Measurements from ENCODE around the gene NTN5. TPM values are rescaled to one million over a fixed set of nuclear protein-coding genes. Genes with fewer than 3 reads are reported as not detected.
"Not testable (repeated sequence)": the region's sequence is repeated elsewhere in the genome, so short reads cannot be mapped to it uniquely, and the experiment has no call there.

Gene NTN5
- total and polyA plus RNA-seq, 3 donors from 2014 or later = 0.87 to 4.3 (median 1.6) TPM

DNA sequence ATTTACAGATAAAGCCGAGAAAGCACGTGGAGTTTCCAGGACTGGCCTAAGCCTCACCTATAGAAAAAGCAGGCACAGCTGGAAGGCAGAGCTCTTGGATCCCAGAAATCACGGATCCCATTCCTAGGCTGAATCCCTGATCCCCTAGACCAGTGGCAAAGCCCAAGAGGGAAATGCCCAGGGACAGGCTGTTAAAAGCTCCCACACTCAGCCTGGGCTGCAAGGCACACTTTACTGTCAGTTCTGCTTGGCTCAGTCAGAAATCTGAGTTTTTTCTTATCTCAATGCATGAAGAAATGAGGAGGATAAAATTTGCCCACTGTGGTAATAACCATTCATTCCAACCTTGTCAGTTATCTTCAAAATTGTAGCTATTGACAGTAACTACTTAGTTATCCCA lies 15.0 kb upstream of the NTN5 start:
- 66 to 83% methylated on average over 3 of the region's 3 CpGs for WGBS, 2 donors
- Histone ChIP-seq H3K27ac (peak overlapping the region; percentile 50 to 58), H3K36me3 (ENCODE audit: low read depth, missing control alignments) (no peaks in the 10 kb centered on the region), H3K9me3 (no peaks in the 10 kb centered on the region), H3K4me3 (no peak overlapping the region), H3K27me3 (no peaks in the 10 kb centered on the region), H3K4me1 (peaks cover 12% of the 10 kb centered on the region)
- intact Hi-C loops (cut with DNase I; ENCODE audit: low total_unique reads) = no loop called here
- TF ChIP-seq CTCF (IDR thresholded peaks at IDR 0.05) (no peak), POLR2A (IDR thresholded peaks at IDR 0.05) (no peak)
- no peak for DNase-seq

GRCh38 chr19:48686637-48687036 lies 13.8 kb upstream of the NTN5 start:
- DNase-seq = not testable (repeated sequence)
- WGBS, 2 donors = 91 to 93% methylated on average over 7 of the region's 7 CpGs

DNA sequence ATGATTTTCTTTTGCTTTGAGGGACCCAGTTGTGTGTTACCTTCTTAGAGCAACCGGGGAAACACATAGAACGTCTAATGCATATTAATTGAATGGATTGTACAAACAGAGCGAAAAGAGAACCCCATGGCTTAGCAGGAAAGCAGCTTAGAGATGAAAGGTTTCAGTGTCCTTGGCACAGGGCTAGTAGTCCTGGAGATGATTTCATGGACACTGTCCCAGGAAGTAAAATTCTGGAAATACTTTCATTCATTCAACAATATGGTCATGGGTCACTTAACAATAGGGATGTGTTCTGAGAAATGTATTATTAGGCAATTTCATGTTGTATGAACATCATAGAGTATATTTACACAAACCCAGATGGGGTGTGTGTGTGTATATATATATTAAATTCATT lies 13.3 kb upstream of the NTN5 start:
- no peak for TF ChIP-seq CTCF (IDR thresholded peaks at IDR 0.05)
- TF ChIP-seq POLR2A (IDR thresholded peaks at IDR 0.05) = no peak

More at GRCh38 chr19:48686637-48687036, 13.8 kb upstream of the NTN5 start:
- H3K4me3 ChIP-seq; H3K36me3 ChIP-seq (ENCODE audit: low read depth, missing control alignments); intact Hi-C loops (cut with DNase I; ENCODE audit: low total_unique reads); H3K27me3 ChIP-seq; H3K9me3 ChIP-seq: not testable (repeated sequence)
- H3K4me1 ChIP-seq = peaks cover 12% of the 10 kb centered on the region
- H3K27ac ChIP-seq = peak overlapping the region in 1 of 2 donors; percentile 50

DNA sequence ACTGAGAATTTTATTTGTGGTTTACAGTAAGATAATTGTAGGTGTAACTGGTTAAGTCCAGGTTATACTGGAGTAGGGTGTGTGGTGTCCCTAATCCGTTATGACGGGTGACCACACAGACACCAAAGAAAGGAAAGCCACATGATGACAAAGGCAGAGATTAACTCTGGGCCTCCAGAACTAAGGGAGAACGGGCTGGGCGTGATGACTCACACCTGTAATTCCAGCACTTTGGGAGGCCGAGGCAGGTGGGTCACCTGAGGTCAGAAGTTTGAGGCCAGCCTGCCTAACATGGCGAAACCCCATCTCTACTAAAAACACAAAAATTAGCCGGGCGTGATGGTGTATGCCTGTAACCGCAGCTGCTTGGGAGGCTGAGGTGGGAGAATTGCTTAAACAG lies 12.8 kb upstream of the NTN5 start:
- WGBS, 2 donors = 85 to 91% methylated on average over 9 of the region's 9 CpGs
- H3K4me3 ChIP-seq = no peak overlapping the region
- no peak for DNase-seq

More for the DNA sequence above, 13.3 kb upstream of the NTN5 start:
- Histone ChIP-seq H3K27ac (no peak overlapping the region), H3K36me3 (ENCODE audit: low read depth, missing control alignments) (no peaks in the 10 kb centered on the region), H3K27me3 (no peaks in the 10 kb centered on the region), H3K9me3 (no peaks in the 10 kb centered on the region), H3K4me1 (peaks cover 12% of the 10 kb centered on the region), H3K4me3 (no peak overlapping the region)
- intact Hi-C loops (cut with DNase I; ENCODE audit: low total_unique reads) = no loop called here
- no peak for DNase-seq
- WGBS, 2 donors = 52 to 57% methylated on average over 3 of the region's 3 CpGs

DNA sequence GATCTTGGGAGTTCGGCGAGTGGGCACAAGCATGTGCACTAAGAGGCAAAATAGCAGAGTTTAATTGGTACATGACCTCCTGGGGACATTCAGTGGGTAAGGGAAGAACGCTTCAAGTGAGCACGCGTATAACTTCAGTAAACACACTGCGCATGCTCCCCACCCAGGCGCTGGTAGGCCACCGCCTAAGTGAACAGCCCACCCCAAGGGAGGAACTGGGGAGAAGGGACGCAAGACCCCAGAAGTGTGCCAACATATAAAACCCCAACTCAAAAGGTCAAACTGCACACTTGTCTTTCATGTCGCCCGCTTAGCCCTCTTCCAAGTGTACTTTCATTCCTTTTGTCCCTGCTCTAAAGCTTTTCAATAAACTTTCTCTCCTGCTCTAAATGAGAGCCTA lies 10.5 kb upstream of the NTN5 start:
- TF ChIP-seq POLR2A (IDR thresholded peaks at IDR 0.05) = no peak
- no peak for TF ChIP-seq CTCF (IDR thresholded peaks at IDR 0.05)
- peak overlapping the region; percentile 10 to 48 for H3K4me3 ChIP-seq

More for the DNA sequence above, 12.8 kb upstream of the NTN5 start:
- H3K27me3 ChIP-seq = no peaks in the 10 kb centered on the region
- H3K36me3 ChIP-seq (ENCODE audit: low read depth, missing control alignments) = no peaks in the 10 kb centered on the region
- H3K9me3 ChIP-seq = no peaks in the 10 kb centered on the region
- peaks cover 12% of the 10 kb centered on the region for H3K4me1 ChIP-seq
- TF ChIP-seq POLR2A (IDR thresholded peaks at IDR 0.05) (no peak), CTCF (IDR thresholded peaks at IDR 0.05) (no peak)
- H3K27ac ChIP-seq = no peak overlapping the region
- intact Hi-C loops (cut with DNase I; ENCODE audit: low total_unique reads) = no loop called here

More for the DNA sequence above, 10.5 kb upstream of the NTN5 start:
- intact Hi-C loops (cut with DNase I; ENCODE audit: low total_unique reads) = no loop called here
- Histone ChIP-seq H3K27me3 (no peaks in the 10 kb centered on the region), H3K36me3 (ENCODE audit: low read depth, missing control alignments) (no peaks in the 10 kb centered on the region), H3K9me3 (no peaks in the 10 kb centered on the region), H3K27ac (no peak overlapping the region), H3K4me1 (peaks cover 12% of the 10 kb centered on the region)
- WGBS, 2 donors = 25 to 50% methylated on average over 11 of the region's 11 CpGs
- DNase-seq = peak; percentile 84
